HG03135 (cell line): Measurements from ENCODE around the gene ATXN10.
"Not testable (repeated sequence)": the region's sequence is repeated elsewhere in the genome, so short reads cannot be mapped to it uniquely, and the experiment has no call there.

ENCODE experiments used
- ATAC-seq: cut with Tn5 transposase; IDR thresholded peaks from one replicate; pipeline ENCODE4 v1.9.1; 2021; ENCODE audit warnings: mild to moderate bottlenecking, moderate library complexity; ENCODE audit not compliant: unreplicated experiment

Gene ATXN10

GRCh38 chr22:45642986-45643385 lies 28.6 kb upstream of the ATXN10 start:
- ATAC-seq, result no peak

GRCh38 chr22:45644714-45645113 lies 26.9 kb upstream of the ATXN10 start:
- ATAC-seq, result no peak

- no peak for ATAC-seq
Observed at GRCh38 chr22:45645150-45645525, 26.5 kb upstream of the ATXN10 start.

- no peak for ATAC-seq
Observed at GRCh38 chr22:45645526-45646414, 25.9 kb upstream of the ATXN10 start.

GRCh38 chr22:45647532-45648225 lies 24.0 kb upstream of the ATXN10 start:
- no peak for ATAC-seq

GRCh38 chr22:45648301-45649117 lies 23.1 kb upstream of the ATXN10 start:
- ATAC-seq, result no peak

- ATAC-seq, result no peak
Observed at GRCh38 chr22:45649809-45650208, 21.8 kb upstream of the ATXN10 start.

- no peak for ATAC-seq
Observed at GRCh38 chr22:45650721-45651120, 20.9 kb upstream of the ATXN10 start.

- ATAC-seq, result no peak
Observed at GRCh38 chr22:45651931-45652528, 19.6 kb upstream of the ATXN10 start.

GRCh38 chr22:45656577-45656976 lies 15.1 kb upstream of the ATXN10 start:
- no peak for ATAC-seq

GRCh38 chr22:45657701-45658100 lies 13.9 kb upstream of the ATXN10 start:
- ATAC-seq, result no peak

- no peak for ATAC-seq
Observed at GRCh38 chr22:45664136-45664646, 7.4 kb upstream of the ATXN10 start.

GRCh38 chr22:45667486-45667885 lies 4.1 kb upstream of the ATXN10 start:
- ATAC-seq, result no peak

GRCh38 chr22:45670363-45670762 lies 1.3 kb upstream of the ATXN10 start:
- ATAC-seq, result not testable (repeated sequence)

- ATAC-seq, result no peak
Observed at GRCh38 chr22:45670981-45671782, 452 bp upstream of the ATXN10 start.

- peak; percentile 22 for ATAC-seq
Observed at GRCh38 chr22:45672564-45673481, 1.2 kb downstream of the ATXN10 start.

GRCh38 chr22:45673482-45674175 lies 2.0 kb downstream of the ATXN10 start:
- ATAC-seq, result no peak

- ATAC-seq, result no peak
Observed at GRCh38 chr22:45676024-45676423, 4.4 kb downstream of the ATXN10 start.
